Type B pancreatic cell (in vitro differentiated cells): ENCODE data around the gene TMEM129. TPM values are rescaled to one million over a fixed set of nuclear protein-coding genes. Genes with fewer than 3 reads are reported as not detected.
A peak's percentile ranks its signal among the peaks of the same experiment; 100 is the strongest.

ENCODE experiments used
- DNase-seq: peaks from one replicate; pipeline ENCODE4 v3.0.0; 2021; ENCODE audit warnings: mixed read lengths; ENCODE audit not compliant: unreplicated experiment; ENCODE audit errors: extremely low spot score
- H3K27ac Mint-ChIP-seq: 2 replicates; pipeline ENCODE4 v1.8.0; 2021; ENCODE audit warnings: mild to moderate bottlenecking, mixed read lengths
- H3K27me3 Mint-ChIP-seq: 2 replicates; pipeline ENCODE4 v1.8.0; 2021; ENCODE audit warnings: mixed read lengths
- H3K36me3 Mint-ChIP-seq: 2 replicates; pipeline ENCODE4 v1.8.0; 2021; ENCODE audit warnings: mixed read lengths
- H3K4me1 Mint-ChIP-seq: one replicate; pipeline ENCODE4 v1.8.0; 2021; ENCODE audit warnings: mixed read lengths; ENCODE audit not compliant: unreplicated experiment
- H3K4me3 Mint-ChIP-seq: 2 replicates; pipeline ENCODE4 v1.8.0; 2021; ENCODE audit warnings: mild to moderate bottlenecking, mixed read lengths
- H3K9me3 Mint-ChIP-seq: 2 replicates; pipeline ENCODE4 v1.8.0; 2021; ENCODE audit warnings: mixed read lengths
- CTCF ChIP-seq: fragments of 200-600 bp; sonication (generic); conservative IDR thresholded peaks from 2 replicates; pipeline ENCODE4 v1.5.0; 2021; ENCODE audit warnings: antibody characterized with exemption, mild to moderate bottlenecking
- total RNA-seq: library from RNA; stranded (reverse); gene quantifications from 2 replicates; pipeline ENCODE4 v1.2.1, GENCODE V29; 2021; ENCODE audit warnings: low replicate concordance

Gene TMEM129
- total RNA-seq, 1 donor from 2014 or later, result 38.5 TPM

DNA sequence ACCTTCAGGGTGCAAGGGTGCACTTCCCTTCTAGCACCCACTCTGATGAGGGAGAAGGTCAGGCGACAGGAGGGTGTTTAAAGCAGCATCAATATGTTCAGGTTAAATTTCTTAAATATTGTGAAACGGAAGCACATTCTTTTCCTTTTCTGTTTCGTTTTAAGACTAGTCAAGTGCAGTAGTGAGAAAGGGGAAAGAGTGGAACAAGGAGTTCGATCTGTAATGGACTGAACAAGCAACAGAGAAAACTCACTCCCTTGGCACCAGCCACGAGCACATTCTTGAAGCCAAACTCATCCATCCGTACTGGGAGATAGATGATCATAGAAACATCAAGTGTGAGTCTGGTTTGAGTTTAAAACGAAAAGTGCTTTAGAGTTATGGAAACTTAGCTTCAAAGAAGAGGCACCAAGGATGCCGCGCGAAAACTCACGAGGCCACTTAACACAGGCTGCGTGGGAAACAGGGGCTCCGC is 37.8 kb downstream of the TMEM129 start:
- H3K4me3 Mint-ChIP-seq, result peak overlapping the region; percentile 90
- DNase-seq, result no peak
- peaks cover 15% of the 10 kb centered on the region for H3K27me3 Mint-ChIP-seq
- H3K9me3 Mint-ChIP-seq, result no peaks in the 10 kb centered on the region
- no peak for TF ChIP-seq CTCF
- H3K4me1 Mint-ChIP-seq, result peaks cover 16% of the 10 kb centered on the region
- no peaks in the 10 kb centered on the region for H3K36me3 Mint-ChIP-seq
- peak overlapping the region; percentile 85 for H3K27ac Mint-ChIP-seq

DNA sequence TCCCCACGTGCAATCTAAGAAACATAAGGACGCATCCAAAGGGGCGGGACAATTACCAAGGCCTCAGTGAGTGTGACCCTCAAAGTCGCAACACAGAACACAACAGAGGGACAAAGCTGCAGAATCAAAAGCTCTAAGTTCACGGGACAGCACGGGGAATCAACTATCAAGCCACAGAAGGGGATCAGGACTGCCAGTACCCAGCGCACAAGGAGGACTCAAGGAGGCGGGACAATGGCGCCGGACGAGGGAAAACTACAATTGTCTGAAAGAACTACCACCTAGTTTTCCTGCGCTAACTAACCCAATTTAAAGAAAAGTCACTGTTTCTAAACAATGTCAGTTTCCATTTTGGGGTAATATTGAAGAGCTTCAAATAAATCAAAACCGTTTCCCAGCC is 38.3 kb downstream of the TMEM129 start:
- no peak for DNase-seq
- H3K4me3 Mint-ChIP-seq, result peak overlapping the region; percentile 90
- H3K4me1 Mint-ChIP-seq, result peaks cover 20% of the 10 kb centered on the region
- TF ChIP-seq CTCF, result no peak
- no peaks in the 10 kb centered on the region for H3K9me3 Mint-ChIP-seq
- peaks cover 15% of the 10 kb centered on the region for H3K27me3 Mint-ChIP-seq
- peak overlapping the region; percentile 85 for H3K27ac Mint-ChIP-seq
- no peaks in the 10 kb centered on the region for H3K36me3 Mint-ChIP-seq

GRCh38 chr4:1678244-1678643 is 42.9 kb downstream of the TMEM129 start:
- DNase-seq, result no peak
- no peak overlapping the region for H3K27ac Mint-ChIP-seq
- peaks cover 18% of the 10 kb centered on the region for H3K27me3 Mint-ChIP-seq
- no peak overlapping the region for H3K4me3 Mint-ChIP-seq
- peaks cover 21% of the 10 kb centered on the region for H3K4me1 Mint-ChIP-seq
- H3K9me3 Mint-ChIP-seq, result no peaks in the 10 kb centered on the region
- no peak for TF ChIP-seq CTCF
- H3K36me3 Mint-ChIP-seq, result no peaks in the 10 kb centered on the region

DNA sequence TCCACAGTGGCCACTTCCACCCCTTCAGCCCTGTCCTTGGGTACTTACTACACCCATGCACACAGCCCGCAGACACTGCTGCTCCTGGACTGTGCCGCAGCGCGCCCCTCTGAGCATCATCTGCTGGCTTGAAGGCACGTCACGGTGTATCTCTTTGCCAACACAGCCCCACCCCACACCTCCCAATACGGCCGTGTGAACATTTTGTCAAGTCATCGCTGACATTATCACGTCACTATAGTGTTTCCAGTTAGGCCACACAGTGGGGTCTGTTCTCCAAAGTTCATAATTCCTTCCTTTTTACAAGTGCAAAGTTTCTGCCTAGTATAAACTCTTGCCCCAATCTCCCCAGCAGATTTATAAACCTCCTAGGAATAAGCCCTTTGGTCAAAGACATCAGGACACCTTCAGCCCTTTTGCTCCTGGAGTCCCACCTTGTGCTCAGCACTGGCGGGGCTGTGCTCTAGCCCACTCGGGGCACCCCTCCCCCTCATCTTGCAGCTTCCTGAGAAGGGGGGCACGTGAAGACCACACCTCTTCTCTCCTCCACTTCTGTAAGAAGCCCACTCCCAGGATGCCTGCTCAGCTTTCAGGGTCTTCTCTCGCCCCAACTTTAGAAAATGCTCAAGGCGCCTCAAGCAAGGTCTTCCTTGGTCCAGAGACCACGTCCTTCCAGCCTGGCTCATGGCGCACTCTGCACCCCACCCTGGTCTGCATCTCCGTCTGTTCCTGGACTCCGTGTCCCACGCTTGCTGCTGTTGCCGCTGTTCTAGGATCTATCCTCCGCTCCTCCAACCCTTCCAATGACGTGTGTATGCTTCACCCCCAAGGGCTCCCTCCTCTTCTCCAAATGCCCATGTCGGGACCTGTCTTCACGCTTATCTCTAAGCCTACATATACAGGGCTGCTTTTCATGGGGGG is 44.3 kb downstream of the TMEM129 start:
- Mint-ChIP-seq H3K36me3 (no peaks in the 10 kb centered on the region), H3K27ac (no peak overlapping the region), H3K9me3 (no peaks in the 10 kb centered on the region), H3K4me1 (peaks cover 18% of the 10 kb centered on the region), H3K27me3 (peaks cover 11% of the 10 kb centered on the region), H3K4me3 (no peak overlapping the region)
- no peak for TF ChIP-seq CTCF
- DNase-seq, result no peak

DNA sequence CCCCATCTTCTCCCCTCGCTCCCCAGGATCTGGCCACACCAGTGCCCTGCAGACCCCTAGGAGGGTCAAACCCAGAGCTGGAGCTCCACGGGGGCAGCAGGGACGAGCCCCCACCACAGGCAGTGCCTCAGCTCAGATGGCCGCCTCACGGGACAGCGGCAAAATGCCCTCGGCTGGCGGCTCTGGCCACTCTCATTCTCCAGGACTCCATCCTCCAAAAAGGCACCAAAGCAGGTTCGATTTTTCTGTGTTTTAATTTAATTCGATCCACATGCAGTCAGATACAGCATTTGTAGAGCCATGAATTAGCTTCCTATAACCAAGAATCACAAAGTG is 45.4 kb downstream of the TMEM129 start:
- Mint-ChIP-seq H3K4me3 (no peak overlapping the region), H3K27ac (no peak overlapping the region), H3K9me3 (no peaks in the 10 kb centered on the region), H3K4me1 (peaks cover 16% of the 10 kb centered on the region), H3K27me3 (peaks cover 11% of the 10 kb centered on the region), H3K36me3 (no peaks in the 10 kb centered on the region)
- no peak for DNase-seq
- no peak for TF ChIP-seq CTCF
